GM20431 (cell line): ENCODE measurements around the gene PISD.

Experiments used
- in situ Hi-C: fragments of 300-500 bp; cut with MseI, MboI; formaldehyde crosslinking; loops from one replicate; pipeline ENCODE4 v1.15.0; 2020; ENCODE audit warnings: low sequenced_read_pairs; ENCODE audit not compliant: unreplicated experiment

Gene PISD

GRCh38 chr22:31627223-31627731 lies 34.7 kb downstream of the PISD start:
- in situ Hi-C loops = no loop called here

GRCh38 chr22:31626427-31627150 lies 35.4 kb downstream of the PISD start:
- in situ Hi-C loops = no loop called here

- in situ Hi-C loops = no loop called here
These were observed 36.2 kb downstream of the PISD start for GRCh38 chr22:31625661-31626426.

- in situ Hi-C loops = no loop called here
These were observed 36.8 kb downstream of the PISD start for GRCh38 chr22:31625257-31625640.

GRCh38 chr22:31623592-31624304 lies 38.3 kb downstream of the PISD start:
- in situ Hi-C loops = no loop called here

- in situ Hi-C loops = no loop called here
These were observed 39.0 kb downstream of the PISD start for GRCh38 chr22:31622980-31623379.

- in situ Hi-C loops = no loop called here
These were observed 40.4 kb downstream of the PISD start for GRCh38 chr22:31621507-31622124.

- in situ Hi-C loops = no loop called here
These were observed 41.1 kb downstream of the PISD start for GRCh38 chr22:31620756-31621480.

- in situ Hi-C loops = no loop called here
These were observed 42.3 kb downstream of the PISD start for GRCh38 chr22:31619611-31620300.

- in situ Hi-C loops = no loop called here
These were observed 43.4 kb downstream of the PISD start for GRCh38 chr22:31618471-31619176.

GRCh38 chr22:31618057-31618456 lies 44.0 kb downstream of the PISD start:
- in situ Hi-C loops = no loop called here

GRCh38 chr22:31616315-31616980 lies 45.6 kb downstream of the PISD start:
- in situ Hi-C loops = no loop called here

GRCh38 chr22:31615940-31616314 lies 46.1 kb downstream of the PISD start:
- in situ Hi-C loops = no loop called here

GRCh38 chr22:31615491-31615860 lies 46.5 kb downstream of the PISD start:
- in situ Hi-C loops = no loop called here

GRCh38 chr22:31614781-31615490 lies 47.1 kb downstream of the PISD start:
- in situ Hi-C loops = no loop called here

GRCh38 chr22:31613904-31614296 lies 48.1 kb downstream of the PISD start:
- in situ Hi-C loops = no loop called here

GRCh38 chr22:31613286-31613903 lies 48.6 kb downstream of the PISD start:
- in situ Hi-C loops = no loop called here
